Subcutaneous adipose tissue (tissue), 4 donors: ENCODE results near the gene GNB1L. TPM values are rescaled to one million over a fixed set of nuclear protein-coding genes. Genes with fewer than 3 reads are reported as not detected.

Source experiments
- CTCF ChIP-seq: fragments of 450-650 bp; IDR thresholded peaks from one replicate; pipeline ENCODE4 v1.5.1; 2016; ENCODE audit warnings: low read depth, mild to moderate bottlenecking, control low read depth, antibody characterized with exemption, moderate library complexity
- total RNA-seq, 4 donors: library from RNA; depleted of rRNA; stranded (reverse); fragments of >200 nt; gene quantifications; one replicate each; pipeline ENCODE4 v1.1.0, GENCODE V29; 2016

The GNB1L gene
- total RNA-seq, 4 donors from 2014 or later = 1.8 to 4.9 (median 3.9) TPM

DNA sequence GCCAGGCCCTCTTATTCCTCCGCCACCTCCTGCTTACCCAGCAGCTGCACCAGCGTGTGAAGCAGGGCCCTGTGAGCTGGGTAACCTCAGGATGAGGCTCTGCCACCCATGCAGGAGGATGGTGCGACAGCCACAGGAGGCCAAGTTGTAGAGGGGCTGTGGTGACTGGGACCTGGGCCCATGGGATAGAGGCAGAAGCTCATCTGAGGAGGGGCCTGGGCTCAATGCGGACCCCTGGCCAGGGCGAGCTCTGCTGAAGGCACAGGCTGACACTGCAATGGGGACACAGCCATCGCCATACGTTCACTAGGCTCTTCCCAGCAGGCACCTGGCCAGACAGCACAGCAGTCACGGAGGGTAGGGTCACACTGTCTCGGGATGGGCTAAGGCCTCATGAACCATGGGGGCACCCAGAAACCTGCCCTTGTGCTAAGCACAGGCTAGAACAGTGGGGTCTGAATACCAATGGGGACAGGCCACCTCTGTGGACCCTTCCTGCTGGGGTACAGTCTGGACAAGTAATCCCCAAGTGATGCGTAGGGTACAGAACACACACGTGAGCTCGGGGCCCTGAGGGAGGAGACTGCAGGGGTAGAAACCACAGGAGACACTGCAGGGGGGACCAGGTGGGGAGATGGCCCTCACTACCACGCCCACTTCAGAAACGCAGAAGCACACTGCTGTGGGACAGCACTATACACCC is 35.3 kb downstream of the GNB1L start:
- TF ChIP-seq CTCF = no peak

DNA sequence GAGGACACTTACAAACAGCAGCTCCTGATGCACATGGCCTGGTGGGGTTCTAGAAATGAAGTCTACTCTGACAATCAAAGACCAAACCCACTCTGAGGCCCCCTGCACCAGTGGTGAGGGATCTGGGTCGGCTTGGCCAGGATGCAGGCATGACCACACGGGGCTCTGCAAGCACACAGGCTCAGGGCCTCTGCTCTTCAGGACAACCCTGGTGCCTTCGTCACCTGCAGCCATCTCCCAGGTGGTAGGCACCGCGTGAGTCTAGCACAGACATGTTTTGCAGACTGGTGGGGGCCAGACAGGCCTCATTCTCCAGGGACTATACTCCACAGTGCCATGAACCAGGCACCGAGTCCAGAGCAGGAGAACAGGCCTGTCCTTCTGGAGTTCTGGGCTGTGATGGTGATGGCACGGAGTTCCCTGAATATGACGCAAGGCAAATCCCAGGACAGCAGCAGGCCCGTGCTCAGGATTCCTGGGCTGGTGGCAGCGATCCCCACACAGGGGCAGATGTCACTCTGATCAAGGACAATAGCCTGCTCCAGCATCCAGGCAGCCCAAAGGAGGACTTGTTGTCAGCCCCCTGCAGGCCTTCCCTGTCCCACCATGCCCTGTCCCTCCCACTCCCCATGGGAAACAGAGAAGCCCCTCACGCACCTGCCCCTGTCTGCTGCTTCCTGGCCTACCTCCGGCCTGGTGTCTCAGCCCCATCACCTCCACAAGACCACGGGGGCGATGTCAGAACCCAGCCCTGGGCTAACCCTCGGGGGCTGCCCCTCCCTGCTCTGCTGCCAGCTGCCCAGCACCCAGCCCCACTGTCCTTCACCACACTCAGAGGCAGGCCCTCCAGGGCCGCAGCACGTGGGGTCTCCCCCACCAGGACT is 36.1 kb downstream of the GNB1L start:
- TF ChIP-seq CTCF = no peak

- no peak for TF ChIP-seq CTCF
These were observed 38.1 kb downstream of the GNB1L start for GRCh38 chr22:19816372-19817119.

DNA sequence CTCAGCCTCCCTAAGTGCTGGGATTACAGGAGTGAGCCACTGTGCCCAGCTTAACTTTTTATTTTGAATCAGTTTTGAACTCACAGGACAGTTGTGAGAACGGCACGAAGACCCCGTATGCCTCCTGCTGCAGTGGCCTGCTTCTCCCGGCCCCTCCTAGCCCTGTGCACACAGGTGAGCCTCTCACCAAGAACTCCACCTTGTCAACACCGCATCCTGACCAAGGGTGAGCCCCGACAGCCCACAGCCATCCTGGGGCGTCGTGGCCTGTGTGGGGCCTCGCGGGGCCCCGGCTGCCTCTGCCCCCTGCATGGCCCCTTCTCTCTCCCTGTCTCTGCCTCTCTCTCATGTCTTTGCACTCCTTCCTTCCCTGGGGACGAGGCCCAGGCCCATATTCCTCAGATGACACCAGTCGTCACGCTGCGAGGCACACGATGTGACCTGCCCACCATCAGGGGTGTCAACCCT is 38.8 kb downstream of the GNB1L start:
- TF ChIP-seq CTCF = no peak

DNA sequence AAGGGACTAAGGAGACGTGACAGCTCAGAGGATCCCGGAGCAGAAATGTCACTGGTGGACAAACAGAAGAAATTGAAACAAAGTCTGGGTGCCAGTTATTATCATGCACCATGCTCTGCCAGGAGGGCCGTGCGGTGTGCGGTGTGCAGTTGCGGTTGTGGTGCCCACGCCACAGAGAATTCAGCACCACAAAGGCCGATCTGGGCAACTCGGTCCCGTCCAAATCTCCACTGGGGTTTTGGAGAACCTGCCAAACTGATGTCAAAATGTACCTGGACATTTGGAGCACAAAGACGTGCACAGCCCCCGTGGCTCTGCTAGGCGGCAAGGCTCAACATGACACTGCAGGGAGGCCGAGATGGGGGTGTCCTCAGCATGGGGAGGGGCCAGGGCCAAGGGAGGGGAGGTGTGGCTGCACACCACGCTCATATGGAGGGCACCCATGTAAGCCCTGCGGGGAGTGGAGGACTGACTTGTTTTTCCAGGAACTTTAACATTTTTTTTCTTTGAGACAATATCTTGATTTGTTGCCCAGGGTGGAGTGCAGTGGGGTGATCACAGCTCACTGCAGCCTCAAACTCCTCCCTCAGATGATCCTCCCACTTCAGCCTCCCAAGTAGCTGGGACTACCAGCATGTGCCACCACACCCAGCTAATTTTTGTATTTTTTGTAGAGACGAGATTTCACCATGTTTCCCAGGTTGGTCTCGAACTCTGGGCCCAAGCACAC is 39.4 kb downstream of the GNB1L start:
- TF ChIP-seq CTCF = no peak

- no peak for TF ChIP-seq CTCF
These were observed 40.2 kb downstream of the GNB1L start for GRCh38 chr22:19814428-19814827.
